Pulmonary artery endothelial cell (primary cell): ENCODE results near the gene OGFR. TPM values are rescaled to one million over a fixed set of nuclear protein-coding genes. Genes with fewer than 3 reads are reported as not detected.

Experiments used
- DNase-seq: peaks from one replicate; pipeline ENCODE4 v3.0.0-alpha.2; 2011; ENCODE audit warnings: low read depth, low spot score
- total RNA-seq: library from RNA; depleted of rRNA; stranded (reverse); fragments of >200 nt; gene quantifications from 2 replicates; pipeline ENCODE4 v1.2.3, GENCODE V29; 2014

The OGFR gene
- total RNA-seq, 1 donor from 2014 or later, result 39.5 TPM

DNA sequence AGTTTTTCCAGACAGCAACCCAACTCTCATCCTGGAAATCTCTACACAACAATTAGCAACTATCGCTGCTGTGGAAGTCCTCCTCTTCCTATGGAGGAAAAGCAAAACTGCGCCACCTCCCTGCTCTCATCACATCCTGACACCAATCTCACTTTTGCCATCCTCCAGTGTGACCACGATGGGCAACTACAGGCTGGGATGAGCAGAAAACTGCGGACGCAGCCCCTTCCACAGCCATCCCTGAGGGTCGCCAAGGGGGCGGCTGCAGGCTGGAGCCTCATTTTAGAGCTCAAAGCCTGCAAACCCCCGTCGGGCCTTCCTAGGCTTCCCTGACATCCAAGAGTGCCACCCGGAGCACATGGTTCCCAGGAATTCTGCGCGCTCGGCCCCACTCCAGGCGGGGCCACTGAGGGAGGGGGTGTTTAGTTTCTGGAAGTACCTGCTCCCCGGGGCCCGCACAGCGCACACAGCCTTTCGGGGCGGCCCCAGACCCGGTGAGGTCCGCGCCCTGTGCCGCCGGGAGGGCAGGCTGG is 55.8 kb downstream of the OGFR start:
- DNase-seq, result no peak

DNA sequence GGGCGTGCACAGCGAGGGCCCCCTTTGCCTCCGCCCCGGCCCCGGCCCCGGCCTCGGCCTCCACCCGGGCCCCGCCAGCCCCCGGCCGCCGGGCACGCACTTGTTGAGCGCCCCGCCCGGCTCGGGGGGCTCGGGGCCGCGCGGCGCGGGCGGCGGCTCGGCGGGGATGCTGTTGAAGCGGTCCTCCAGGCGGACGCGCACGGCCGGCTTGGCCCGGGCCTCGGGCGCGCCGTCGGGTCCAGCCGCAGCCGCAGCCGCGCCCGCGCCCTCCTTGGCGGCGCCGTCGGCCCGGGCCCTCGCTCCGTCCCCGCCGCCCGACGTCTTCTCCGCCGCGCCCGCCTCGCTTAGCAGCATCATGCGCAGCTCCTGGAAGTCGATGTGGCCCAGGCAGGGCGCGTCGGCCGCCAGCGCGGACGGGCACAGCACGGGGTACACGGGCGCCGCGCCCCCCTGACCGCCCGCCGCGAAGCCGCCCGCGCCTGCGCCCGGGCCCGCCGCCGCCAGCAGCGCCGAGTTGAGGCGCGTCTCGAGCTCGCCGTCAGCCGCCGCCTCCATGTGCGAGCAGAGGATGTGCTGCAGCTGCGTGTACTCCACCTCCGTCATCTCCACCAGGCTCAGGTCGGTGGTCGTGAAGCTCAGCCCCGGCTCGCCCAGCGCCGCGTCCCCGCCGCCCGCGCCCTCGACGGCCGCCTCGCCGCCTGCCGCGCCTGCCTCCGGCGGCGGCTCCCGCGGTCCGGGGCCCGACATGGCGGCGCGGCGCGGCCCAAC is 56.5 kb downstream of the OGFR start:
- DNase-seq, result no peak

DNA sequence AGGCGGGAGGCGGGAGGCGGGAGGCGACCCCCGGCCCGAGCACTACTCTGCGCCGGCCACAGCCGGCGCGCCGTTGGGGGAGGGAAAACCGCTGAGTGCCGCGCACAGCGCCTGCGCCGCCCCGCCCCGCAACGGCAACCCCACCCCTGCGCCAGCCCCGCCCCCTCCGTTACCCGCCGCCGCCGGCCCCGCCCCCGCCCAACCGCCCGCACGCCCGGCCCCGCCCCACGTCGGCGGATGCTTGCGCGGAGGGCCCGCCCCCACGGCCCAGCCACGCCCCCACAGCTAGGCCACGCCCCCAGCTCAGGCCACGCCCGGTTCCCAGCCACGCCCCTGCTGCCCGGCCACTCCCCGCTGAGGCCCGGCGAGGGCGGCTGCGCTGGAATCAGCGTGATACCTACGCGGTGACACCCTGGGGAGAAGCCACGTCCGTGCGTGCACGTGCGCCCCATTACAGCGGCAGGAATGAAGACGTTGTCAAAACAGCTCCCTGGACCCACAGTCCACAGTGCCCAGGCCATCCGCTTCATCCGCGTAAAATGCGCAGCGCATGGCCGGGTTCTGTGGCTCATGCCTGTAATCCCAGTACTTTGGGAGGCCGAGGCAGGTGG is 57.2 kb downstream of the OGFR start, which contains the start of gene TCFL5:
TCFL5 (minus strand) TSS at position 97 of the 611 bp plus-strand sequence. CDS start 152 bp downstream, outside the sequence.
- peak; percentile 35 for DNase-seq

Other genes with a start within 250 kb of the OGFR start
- 3.6 and 10.4 TPM in 2 replicates for gene SLCO4A1, start 162.3 kb upstream of the OGFR start, total RNA-seq
- 1.8 and 2.2 TPM in 2 replicates for gene NTSR1, start 96.0 kb upstream of the OGFR start, total RNA-seq
- gene MRGBP, start 8.4 kb upstream of the OGFR start, total RNA-seq, result 28.9 and 29.8 TPM in 2 replicates
- gene COL9A3, start 12.2 kb downstream of the OGFR start, total RNA-seq, result 0.04 and 0.20 TPM in 2 replicates
- 10.6 and 15.6 TPM in 2 replicates for gene TCFL5, start 57.0 kb downstream of the OGFR start, total RNA-seq
- gene DIDO1, start 121.7 kb downstream of the OGFR start, total RNA-seq, result 33.2 and 41.4 TPM in 2 replicates
- gene GID8, start 133.3 kb downstream of the OGFR start, total RNA-seq, result 43.8 and 52.9 TPM in 2 replicates
- 9.4 and 15.4 TPM in 2 replicates for gene SLC17A9, start 147.9 kb downstream of the OGFR start, total RNA-seq
- gene BHLHE23, start 202.1 kb downstream of the OGFR start, total RNA-seq, result not detected in 2 replicates